Measurements from ENCODE around the gene PFKFB3.

DNA sequence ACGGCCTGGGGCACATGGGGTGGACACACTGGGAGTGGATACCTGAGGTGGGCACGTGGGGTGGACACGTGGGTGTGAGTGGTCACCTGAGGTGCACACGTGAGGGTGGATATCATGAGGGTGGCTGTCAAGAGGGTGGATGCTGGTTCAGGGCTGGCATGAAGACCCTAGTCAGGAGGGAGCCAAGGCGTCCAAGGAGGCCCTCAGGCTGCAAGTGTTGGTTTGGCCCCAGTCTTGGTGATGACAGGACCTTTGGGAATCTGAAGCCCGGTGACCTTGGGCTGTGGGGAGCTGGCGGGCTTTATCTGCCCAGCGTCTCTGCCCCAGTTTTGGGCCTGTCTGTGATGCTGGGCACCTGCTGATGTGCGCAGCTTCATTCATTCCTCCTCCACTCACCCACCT, 24.9 kb upstream of the PFKFB3 start:
- TF ChIP-seq, protein P1, sequence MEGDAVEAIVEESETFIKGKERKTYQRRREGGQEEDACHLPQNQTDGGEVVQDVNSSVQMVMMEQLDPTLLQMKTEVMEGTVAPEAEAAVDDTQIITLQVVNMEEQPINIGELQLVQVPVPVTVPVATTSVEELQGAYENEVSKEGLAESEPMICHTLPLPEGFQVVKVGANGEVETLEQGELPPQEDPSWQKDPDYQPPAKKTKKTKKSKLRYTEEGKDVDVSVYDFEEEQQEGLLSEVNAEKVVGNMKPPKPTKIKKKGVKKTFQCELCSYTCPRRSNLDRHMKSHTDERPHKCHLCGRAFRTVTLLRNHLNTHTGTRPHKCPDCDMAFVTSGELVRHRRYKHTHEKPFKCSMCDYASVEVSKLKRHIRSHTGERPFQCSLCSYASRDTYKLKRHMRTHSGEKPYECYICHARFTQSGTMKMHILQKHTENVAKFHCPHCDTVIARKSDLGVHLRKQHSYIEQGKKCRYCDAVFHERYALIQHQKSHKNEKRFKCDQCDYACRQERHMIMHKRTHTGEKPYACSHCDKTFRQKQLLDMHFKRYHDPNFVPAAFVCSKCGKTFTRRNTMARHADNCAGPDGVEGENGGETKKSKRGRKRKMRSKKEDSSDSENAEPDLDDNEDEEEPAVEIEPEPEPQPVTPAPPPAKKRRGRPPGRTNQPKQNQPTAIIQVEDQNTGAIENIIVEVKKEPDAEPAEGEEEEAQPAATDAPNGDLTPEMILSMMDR (IDR thresholded peaks at IDR 0.05) = no peak
- TF ChIP-seq POLR2AphosphoS5 (IDR thresholded peaks at IDR 0.05; ENCODE audit: insufficient read depth in 1 of 2, low read depth in 1 of 2) (no peak), POLR2A (IDR thresholded peaks at IDR 0.05) (no peak)

Data from vagina (tissue), 2 donors.